Activated B cell treated with CpG ODN at 0.5 μM for 24 hours (primary cell): ENCODE data around the gene CA10. TPM values are rescaled to one million over a fixed set of nuclear protein-coding genes. Genes with fewer than 3 reads are reported as not detected.

Experiments
- ATAC-seq: fragments of 200-7000 bp; cut with Tn5 transposase; one replicate; pipeline ENCODE4 v1.10.0; 2021; ENCODE audit warnings: low read depth, mild to moderate bottlenecking, moderate library complexity
- CTCF ChIA-PET: fragments of 350-600 bp; sonication (Branson Sonifier 250); formaldehyde crosslinking; loops from one replicate; lab custom pipeline; 2021; ENCODE audit warnings: antibody characterized with exemption; lab: Charles Lee
- POLR2A ChIA-PET: fragments of 350-600 bp; sonication (Branson Sonifier 250); formaldehyde crosslinking; loops from one replicate; lab custom pipeline; 2021; ENCODE audit warnings: antibody characterized with exemption; lab: Charles Lee
- DNase-seq: peaks from one replicate; pipeline ENCODE4 v3.0.0; 2022
- H3K27ac Mint-ChIP-seq: one replicate; pipeline ENCODE4 v1.8.0; 2020; ENCODE audit warnings: mixed read lengths
- H3K27me3 Mint-ChIP-seq: one replicate; pipeline ENCODE4 v1.8.0; 2021; ENCODE audit warnings: mixed read lengths
- H3K36me3 Mint-ChIP-seq: one replicate; pipeline ENCODE4 v1.8.0; 2021; ENCODE audit warnings: low read depth, mixed read lengths
- H3K4me1 Mint-ChIP-seq: one replicate; pipeline ENCODE4 v1.8.0; 2021; ENCODE audit warnings: mixed read lengths
- H3K4me3 Mint-ChIP-seq: one replicate; pipeline ENCODE4 v1.8.0; 2020; ENCODE audit warnings: mild to moderate bottlenecking, mixed read lengths
- H3K9me3 Mint-ChIP-seq: one replicate; pipeline ENCODE4 v1.8.0; 2020; ENCODE audit warnings: mixed read lengths
- intact Hi-C: fragments of 100-400 bp; cut with micrococcal nuclease; formaldehyde crosslinking; loops from one replicate; pipeline ENCODE4 v1.15.1; 2024
- total RNA-seq: library from RNA; stranded (reverse); gene quantifications from 2 replicates; pipeline ENCODE4 v1.2.3, GENCODE V29; 2022
- TF ChIP-seq, protein P1 (sequence below): fragments of 200-600 bp; IDR thresholded peaks from one replicate; pipeline ENCODE4 v1.8.0; 2022; ENCODE audit warnings: antibody characterized with exemption, mild to moderate bottlenecking

Gene CA10
- total RNA-seq, 1 donor from 2014 or later, result not detected

DNA sequence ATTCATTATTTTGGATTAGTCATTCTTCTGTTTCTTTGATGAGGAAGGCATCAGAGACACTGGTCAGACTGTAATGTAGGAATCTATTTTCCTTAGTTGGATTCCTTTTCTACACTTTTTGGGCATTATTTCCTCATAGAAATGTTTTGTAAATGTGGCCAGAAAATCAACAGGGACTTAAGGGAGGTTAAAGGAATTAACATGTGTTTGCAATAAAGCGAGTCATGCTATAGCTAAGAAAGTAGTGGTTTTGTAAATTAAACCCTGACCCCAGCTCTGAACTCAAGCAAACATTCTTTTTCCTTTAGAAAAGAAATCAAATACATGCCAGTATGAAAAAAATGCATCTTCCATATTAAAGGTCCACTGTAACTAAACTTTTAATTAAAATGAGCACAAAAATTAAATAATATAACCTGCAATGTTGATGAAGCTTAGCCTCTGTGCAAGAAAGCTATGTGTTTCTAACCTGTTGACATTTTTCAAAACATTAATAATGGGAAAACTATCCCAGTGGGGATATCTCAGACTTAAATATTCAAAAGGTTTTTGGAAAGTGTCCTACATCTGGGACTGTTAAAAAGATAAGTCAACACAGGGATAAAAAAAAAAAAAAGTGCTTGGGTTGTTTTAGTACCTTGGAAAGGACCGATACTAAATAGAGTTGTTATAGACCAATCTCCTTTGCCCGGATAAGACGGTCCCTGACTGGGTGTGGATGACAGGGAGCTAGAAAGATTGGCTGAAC lies 428.0 kb downstream of the CA10 start:
- ChIA-PET CTCF (no interaction called here), POLR2A (no interaction called here)
- Mint-ChIP-seq H3K36me3 (no peaks in the 10 kb centered on the region), H3K9me3 (no peaks in the 10 kb centered on the region), H3K27ac (no peak overlapping the region), H3K4me1 (no peaks in the 10 kb centered on the region), H3K4me3 (no peak overlapping the region), H3K27me3 (peaks cover 3% of the 10 kb centered on the region)
- no peak for ATAC-seq
- intact Hi-C loops, result no loop called here
- DNase-seq, result no peak
- TF ChIP-seq, protein P1, sequence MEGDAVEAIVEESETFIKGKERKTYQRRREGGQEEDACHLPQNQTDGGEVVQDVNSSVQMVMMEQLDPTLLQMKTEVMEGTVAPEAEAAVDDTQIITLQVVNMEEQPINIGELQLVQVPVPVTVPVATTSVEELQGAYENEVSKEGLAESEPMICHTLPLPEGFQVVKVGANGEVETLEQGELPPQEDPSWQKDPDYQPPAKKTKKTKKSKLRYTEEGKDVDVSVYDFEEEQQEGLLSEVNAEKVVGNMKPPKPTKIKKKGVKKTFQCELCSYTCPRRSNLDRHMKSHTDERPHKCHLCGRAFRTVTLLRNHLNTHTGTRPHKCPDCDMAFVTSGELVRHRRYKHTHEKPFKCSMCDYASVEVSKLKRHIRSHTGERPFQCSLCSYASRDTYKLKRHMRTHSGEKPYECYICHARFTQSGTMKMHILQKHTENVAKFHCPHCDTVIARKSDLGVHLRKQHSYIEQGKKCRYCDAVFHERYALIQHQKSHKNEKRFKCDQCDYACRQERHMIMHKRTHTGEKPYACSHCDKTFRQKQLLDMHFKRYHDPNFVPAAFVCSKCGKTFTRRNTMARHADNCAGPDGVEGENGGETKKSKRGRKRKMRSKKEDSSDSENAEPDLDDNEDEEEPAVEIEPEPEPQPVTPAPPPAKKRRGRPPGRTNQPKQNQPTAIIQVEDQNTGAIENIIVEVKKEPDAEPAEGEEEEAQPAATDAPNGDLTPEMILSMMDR, result no peak

DNA sequence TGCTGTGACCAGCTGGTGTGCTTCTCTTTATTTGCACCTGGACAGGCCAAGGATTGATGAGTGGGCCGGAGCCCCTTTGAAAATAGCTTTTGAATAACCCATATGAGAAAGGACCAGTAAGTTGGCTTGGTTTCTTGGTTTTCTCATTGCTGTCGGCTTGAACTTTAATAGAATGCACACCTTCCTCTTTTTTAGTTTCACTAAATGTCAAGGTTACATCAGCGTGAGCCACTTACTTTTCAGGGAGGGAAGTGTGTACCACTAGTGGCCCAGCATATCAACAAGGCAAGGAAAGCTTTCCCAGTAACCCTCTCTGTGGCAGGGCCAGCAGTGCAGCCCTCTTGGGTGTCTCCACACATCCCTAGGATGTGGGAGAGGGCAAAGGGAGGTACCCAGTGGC lies 433.3 kb downstream of the CA10 start:
- TF ChIP-seq, protein P1, result no peak
- intact Hi-C loops, result no loop called here
- ChIA-PET CTCF (no interaction called here), POLR2A (no interaction called here)
- Mint-ChIP-seq H3K4me3 (no peak overlapping the region), H3K27ac (no peak overlapping the region), H3K36me3 (no peaks in the 10 kb centered on the region), H3K27me3 (no peaks in the 10 kb centered on the region), H3K4me1 (no peaks in the 10 kb centered on the region), H3K9me3 (peaks cover 6% of the 10 kb centered on the region)
- ATAC-seq (no peak), DNase-seq (no peak)

DNA sequence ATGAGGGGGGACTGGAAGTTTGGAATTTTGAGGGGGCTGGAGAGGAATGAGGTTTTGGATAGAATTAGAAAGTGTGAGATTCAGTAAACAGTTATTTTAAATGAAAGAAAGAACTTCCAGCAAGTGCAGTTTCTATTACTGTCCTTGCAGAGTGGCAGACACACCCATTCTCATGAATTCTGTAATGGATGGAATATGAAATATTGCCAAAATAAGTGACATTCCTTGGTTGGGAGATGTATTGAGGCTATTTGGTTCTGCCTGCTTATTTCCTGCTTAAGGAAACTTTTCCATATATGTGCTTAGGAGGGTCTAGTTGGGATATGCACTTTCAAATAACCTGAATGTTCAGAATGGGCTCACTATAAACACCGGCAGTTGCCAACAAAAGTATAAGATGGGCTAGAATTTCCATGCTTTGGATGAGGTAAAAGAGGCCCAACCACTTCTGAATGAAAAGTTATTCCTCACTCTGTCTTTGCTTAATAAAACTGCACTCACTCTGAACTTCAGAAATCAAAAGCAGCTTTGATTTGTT lies 434.4 kb downstream of the CA10 start:
- H3K4me3 Mint-ChIP-seq, result no peak overlapping the region
- TF ChIP-seq, protein P1, result no peak
- DNase-seq, result no peak
- no peaks in the 10 kb centered on the region for H3K27me3 Mint-ChIP-seq
- peaks cover 6% of the 10 kb centered on the region for H3K9me3 Mint-ChIP-seq
- no peaks in the 10 kb centered on the region for H3K36me3 Mint-ChIP-seq
- POLR2A ChIA-PET, result no interaction called here
- H3K27ac Mint-ChIP-seq, result no peak overlapping the region
- no peak for ATAC-seq
- intact Hi-C loops, result no loop called here
- no peaks in the 10 kb centered on the region for H3K4me1 Mint-ChIP-seq
- CTCF ChIA-PET, result no interaction called here

DNA sequence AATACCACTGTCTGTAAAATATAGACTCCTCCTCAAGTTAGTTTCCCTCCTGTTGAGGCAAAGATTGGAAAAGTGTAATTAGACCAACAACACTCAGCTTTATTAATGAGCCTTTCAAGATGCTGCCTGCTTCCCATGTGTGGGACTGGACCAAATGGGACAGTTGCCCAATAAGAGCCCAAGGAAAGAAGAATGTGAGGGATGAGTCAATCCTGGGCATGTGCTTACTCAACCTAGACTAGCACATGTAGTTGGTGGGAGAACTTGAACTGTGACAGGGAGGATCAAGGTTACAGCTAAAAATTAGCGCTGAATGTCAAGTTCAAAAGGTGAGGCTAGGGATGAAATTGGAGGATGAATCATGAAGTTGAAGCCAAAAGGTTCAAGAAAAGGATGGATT lies 435.5 kb downstream of the CA10 start:
- Mint-ChIP-seq H3K27ac (no peak overlapping the region), H3K4me3 (no peak overlapping the region), H3K4me1 (no peaks in the 10 kb centered on the region), H3K9me3 (peaks cover 6% of the 10 kb centered on the region), H3K36me3 (no peaks in the 10 kb centered on the region), H3K27me3 (no peaks in the 10 kb centered on the region)
- DNase-seq (no peak), ATAC-seq (no peak)
- CTCF ChIA-PET, result no interaction called here
- TF ChIP-seq, protein P1, result no peak
- intact Hi-C loops, result no loop called here
- POLR2A ChIA-PET, result no interaction called here

DNA sequence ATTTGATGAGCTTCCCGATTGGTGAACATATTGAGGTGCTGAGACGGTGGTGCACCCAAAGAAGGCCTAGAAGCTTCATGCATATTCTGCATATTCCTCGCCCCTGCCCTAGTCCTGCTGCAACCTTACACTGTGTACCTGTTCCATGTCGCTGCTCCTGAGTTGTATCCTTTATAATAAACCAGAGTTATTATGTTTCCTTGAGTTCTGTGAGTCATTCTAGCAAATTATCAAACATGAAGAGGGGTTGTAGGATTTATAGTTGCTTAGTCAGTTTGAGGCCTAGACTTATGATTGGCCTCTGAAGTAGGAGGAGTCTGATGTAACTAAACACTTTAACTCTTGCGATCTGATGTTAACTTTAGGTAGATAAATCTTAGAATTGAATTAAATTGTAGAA lies 436.8 kb downstream of the CA10 start:
- no peaks in the 10 kb centered on the region for H3K27me3 Mint-ChIP-seq
- H3K4me3 Mint-ChIP-seq, result no peak overlapping the region
- no peaks in the 10 kb centered on the region for H3K4me1 Mint-ChIP-seq
- TF ChIP-seq, protein P1, result no peak
- DNase-seq (no peak), ATAC-seq (no peak)
- H3K36me3 Mint-ChIP-seq, result no peaks in the 10 kb centered on the region
- ChIA-PET CTCF (no interaction called here), POLR2A (no interaction called here)
- peaks cover 6% of the 10 kb centered on the region for H3K9me3 Mint-ChIP-seq
- intact Hi-C loops, result no loop called here
- no peak overlapping the region for H3K27ac Mint-ChIP-seq
